ENCODE results near the gene ZNF821. TPM values are rescaled to one million over a fixed set of nuclear protein-coding genes. Genes with fewer than 3 reads are reported as not detected.
"Not testable (repeated sequence)": the region's sequence is repeated elsewhere in the genome, so short reads cannot be mapped to it uniquely, and the experiment has no call there.

The ZNF821 gene
- total RNA-seq, 4 donors from 2014 or later = 16.5 to 22.0 (median 19.3) TPM

- DNase-seq = no peak
- H3K36me3 ChIP-seq = no peaks in the 10 kb centered on the region
- no peak for TF ChIP-seq POLR2A (IDR thresholded peaks at IDR 0.05)
Observed at GRCh38 chr16:71826533-71827017, 57.4 kb downstream of the ZNF821 start.

GRCh38 chr16:71817155-71817500 lies 66.9 kb downstream of the ZNF821 start:
- H3K9me3 ChIP-seq, H3K36me3 ChIP-seq, H3K4me1 ChIP-seq, H3K4me3 ChIP-seq, H3K27me3 ChIP-seq, DNase-seq: not testable (repeated sequence)
- peak overlapping the region in 3 of 4 donors; percentile 62 to 74 (median 66) for H3K27ac ChIP-seq

More at GRCh38 chr16:71826533-71827017, 57.4 kb downstream of the ZNF821 start:
- H3K27ac ChIP-seq = no peak overlapping the region
- no peaks in the 10 kb centered on the region for H3K4me1 ChIP-seq
- H3K9me3 ChIP-seq = no peaks in the 10 kb centered on the region
- no peak overlapping the region for H3K4me3 ChIP-seq
- no peaks in the 10 kb centered on the region for H3K27me3 ChIP-seq

DNA sequence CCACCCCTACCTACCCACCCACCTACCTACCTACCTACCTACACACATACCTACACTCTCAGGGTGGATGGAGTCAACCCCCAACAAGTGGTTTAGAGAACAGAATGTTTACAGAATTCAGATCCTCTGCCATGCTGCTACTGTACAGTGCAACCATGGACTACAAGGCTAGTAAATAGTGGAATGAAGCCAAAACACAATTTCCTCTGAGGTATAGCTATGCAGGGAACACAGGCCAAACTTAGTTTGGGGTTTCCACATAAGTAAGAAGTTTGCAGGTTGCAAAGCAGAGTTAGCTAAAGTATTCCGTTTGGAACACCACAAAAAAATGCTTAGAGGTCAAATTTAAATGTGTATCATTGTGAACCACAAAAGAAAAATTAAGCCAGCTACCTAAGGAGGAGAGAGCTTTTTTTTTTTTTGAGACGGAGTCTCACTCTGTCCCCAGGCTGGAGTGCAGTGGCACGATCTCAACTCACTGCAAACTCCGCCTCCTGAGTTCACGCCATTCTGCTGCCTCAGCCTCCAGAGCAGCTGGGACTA lies 72.7 kb downstream of the ZNF821 start:
- H3K27me3 ChIP-seq = no peaks in the 10 kb centered on the region
- no peaks in the 10 kb centered on the region for H3K9me3 ChIP-seq
- H3K36me3 ChIP-seq = no peaks in the 10 kb centered on the region
- DNase-seq = no peak
- TF ChIP-seq POLR2A (IDR thresholded peaks at IDR 0.05) (no peak), CTCF (IDR thresholded peaks at IDR 0.05) (no peak)
- H3K4me1 ChIP-seq = peaks cover 0 to 15% (median 5%) of the 10 kb centered on the region in 4 donors
- no peak overlapping the region for H3K4me3 ChIP-seq
- no peak overlapping the region for H3K27ac ChIP-seq

DNA sequence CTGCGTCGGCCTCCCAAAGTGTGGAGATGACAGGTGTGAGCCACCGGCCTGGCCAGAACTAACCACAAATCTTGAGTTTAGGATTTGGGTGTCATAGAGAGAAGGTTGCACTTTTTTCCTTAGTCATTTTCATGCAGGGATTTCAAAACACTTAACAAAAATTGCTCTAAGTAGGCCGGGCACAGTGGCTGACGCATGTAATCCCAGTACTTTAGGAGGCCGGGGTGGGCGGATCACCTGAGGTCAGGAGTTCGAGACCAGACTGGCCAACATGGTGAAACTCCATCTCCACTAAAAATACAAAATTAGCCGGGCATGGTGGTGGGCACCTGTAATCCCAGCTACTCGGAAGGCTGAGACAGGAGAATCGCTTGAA lies 73.8 kb downstream of the ZNF821 start:
- not testable (repeated sequence) for DNase-seq, H3K9me3 ChIP-seq, H3K4me3 ChIP-seq, H3K36me3 ChIP-seq, H3K27me3 ChIP-seq
- peak overlapping the region; percentile 95 to 98 (median 98) for H3K27ac ChIP-seq
- peaks cover 0 to 25% (median 6%) of the 10 kb centered on the region in 4 donors for H3K4me1 ChIP-seq

Other genes with a start within 250 kb of the ZNF821 start
- 100 to 1,000 TPM in 3 of 4 donors, 10 to 100 TPM in 1; 18.2 to 170 (median 116) TPM for gene PHLPP2, start 159.5 kb downstream of the ZNF821 start, total RNA-seq
- gene AP1G1, start 75.3 kb downstream of the ZNF821 start, total RNA-seq = 100 to 1,000 TPM; 113 to 153 (median 137) TPM
- 10 to 100 TPM; 14.0 to 40.2 (median 22.5) TPM for gene ATXN1L, start 38.2 kb downstream of the ZNF821 start, total RNA-seq
- 100 to 1,000 TPM; 228 to 274 (median 261) TPM for gene IST1, start 11.3 kb upstream of the ZNF821 start, total RNA-seq
- gene PKD1L3, start 116.2 kb upstream of the ZNF821 start, total RNA-seq = 1 to 10 TPM; 1.4 to 2.5 (median 1.8) TPM
- 1 to 10 TPM in 3 of 4 donors, under 1 TPM in 1; 0.88 to 8.9 (median 5.8) TPM for gene DHODH, start 124.6 kb upstream of the ZNF821 start, total RNA-seq
- not detected for gene HP, start 170.3 kb upstream of the ZNF821 start, total RNA-seq
- not detected for gene HPR, start 179.0 kb upstream of the ZNF821 start, total RNA-seq
- 10 to 100 TPM in 3 of 4 donors, 1 to 10 TPM in 1; 7.2 to 40.4 (median 13.4) TPM for gene TXNL4B, start 209.4 kb upstream of the ZNF821 start, total RNA-seq
- 100 to 1,000 TPM in 2 of 4 donors, 10 to 100 TPM in 2; 44.3 to 171 (median 106) TPM for gene DHX38, start 209.7 kb upstream of the ZNF821 start, total RNA-seq

All from Peyer's patch (tissue), 4 donors.